ENCODE measurements around the gene STIM2. TPM values are rescaled to one million over a fixed set of nuclear protein-coding genes. Genes with fewer than 3 reads are reported as not detected.

The STIM2 gene
- total RNA-seq, 1 donor from 2014 or later: 18.4 TPM

DNA sequence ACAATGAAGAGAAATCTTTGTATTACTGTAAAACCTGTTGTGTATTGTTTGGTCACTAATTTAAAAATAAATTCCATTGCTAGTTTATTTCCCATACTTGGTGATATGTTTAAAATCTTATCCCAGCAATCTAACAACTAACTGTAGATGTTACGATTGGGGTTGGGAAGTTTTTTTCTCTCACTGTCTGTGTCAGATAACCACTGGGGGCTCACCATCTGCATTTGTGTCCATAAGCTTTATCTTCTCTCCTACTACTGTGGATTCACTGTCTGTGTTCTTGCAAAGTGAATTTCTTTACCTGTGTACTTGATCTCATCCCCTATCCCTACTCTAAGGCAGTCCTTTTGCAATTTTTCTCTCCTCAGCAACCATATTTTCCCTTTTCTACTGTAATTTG lies 81.3 kb downstream of the STIM2 start:
- no peaks in the 10 kb centered on the region for H3K36me3 ChIP-seq (ENCODE audit: insufficient read depth, low read length)
- Mint-ChIP-seq H3K27me3 (ENCODE audit: low read depth, unreplicated experiment) (no peaks in the 10 kb centered on the region), H3K36me3 (ENCODE audit: low read depth, unreplicated experiment) (no peaks in the 10 kb centered on the region), H3K9me3 (ENCODE audit: unreplicated experiment) (no peaks in the 10 kb centered on the region), H3K4me3 (ENCODE audit: unreplicated experiment) (no peak overlapping the region), H3K27ac (ENCODE audit: unreplicated experiment) (no peak overlapping the region), H3K4me1 (ENCODE audit: low read depth, unreplicated experiment) (peaks cover 2% of the 10 kb centered on the region)
- H2AFZ ChIP-seq (ENCODE audit: low read depth, low read length): no peak overlapping the region
- no peaks in the 10 kb centered on the region for H3K4me1 ChIP-seq (ENCODE audit: insufficient read depth, low read length)
- H3K27me3 ChIP-seq (ENCODE audit: insufficient read depth, low read length): no peaks in the 10 kb centered on the region
- no peak overlapping the region for H3K4me2 ChIP-seq (ENCODE audit: low read length)
- no peaks in the 10 kb centered on the region for H3K9me3 ChIP-seq (ENCODE audit: insufficient read depth, low read depth, low read length)
- TF ChIP-seq EZH2 (IDR thresholded peaks at IDR 0.05; ENCODE audit: insufficient read depth, low read length) (no peak), CTCF (IDR thresholded peaks at IDR 0.05; ENCODE audit: insufficient read depth, low read depth, low read length) (no peak)
- FAIRE-seq (no peak), DNase-seq (ENCODE audit: low read depth) (no peak)
- H3K27ac ChIP-seq (ENCODE audit: low read depth, low read length): no peak overlapping the region
- no peak overlapping the region for H3K9ac ChIP-seq (ENCODE audit: low read length)
- peaks cover 13% of the 10 kb centered on the region for H4K20me1 ChIP-seq (ENCODE audit: insufficient read depth, low read length)
- H3K79me2 ChIP-seq (ENCODE audit: insufficient read depth, low read length): peaks cover 23% of the 10 kb centered on the region
- no peak overlapping the region for H3K4me3 ChIP-seq (ENCODE audit: insufficient read depth, low read depth, low read length)

GRCh38 chr4:26942871-26943270 lies 82.2 kb downstream of the STIM2 start:
- no peak overlapping the region for H3K4me3 Mint-ChIP-seq (ENCODE audit: unreplicated experiment)
- H3K9me3 Mint-ChIP-seq (ENCODE audit: unreplicated experiment): no peaks in the 10 kb centered on the region
- no peak overlapping the region for H2AFZ ChIP-seq (ENCODE audit: low read depth, low read length)
- DNase-seq (ENCODE audit: low read depth) (no peak), FAIRE-seq (no peak)
- no peak overlapping the region for H3K27ac Mint-ChIP-seq (ENCODE audit: unreplicated experiment)
- H3K9ac ChIP-seq (ENCODE audit: low read length): no peak overlapping the region
- no peak overlapping the region for H3K27ac ChIP-seq (ENCODE audit: low read depth, low read length)
- H3K4me1 ChIP-seq (ENCODE audit: insufficient read depth, low read length): no peaks in the 10 kb centered on the region
- H3K36me3 Mint-ChIP-seq (ENCODE audit: low read depth, unreplicated experiment): no peaks in the 10 kb centered on the region
- H3K4me3 ChIP-seq (ENCODE audit: insufficient read depth, low read depth, low read length): no peak overlapping the region
- TF ChIP-seq EZH2 (IDR thresholded peaks at IDR 0.05; ENCODE audit: insufficient read depth, low read length): no peak
- TF ChIP-seq CTCF (IDR thresholded peaks at IDR 0.05; ENCODE audit: insufficient read depth, low read depth, low read length): no peak
- H3K27me3 Mint-ChIP-seq (ENCODE audit: low read depth, unreplicated experiment): no peaks in the 10 kb centered on the region
- no peaks in the 10 kb centered on the region for H3K36me3 ChIP-seq (ENCODE audit: insufficient read depth, low read length)
- no peaks in the 10 kb centered on the region for H3K9me3 ChIP-seq (ENCODE audit: insufficient read depth, low read depth, low read length)
- H3K4me2 ChIP-seq (ENCODE audit: low read length): no peak overlapping the region
- peaks cover 29% of the 10 kb centered on the region for H3K79me2 ChIP-seq (ENCODE audit: insufficient read depth, low read length)
- H3K27me3 ChIP-seq (ENCODE audit: insufficient read depth, low read length): no peaks in the 10 kb centered on the region
- H4K20me1 ChIP-seq (ENCODE audit: insufficient read depth, low read length): peaks cover 13% of the 10 kb centered on the region
- peaks cover 2% of the 10 kb centered on the region for H3K4me1 Mint-ChIP-seq (ENCODE audit: low read depth, unreplicated experiment)

DNA sequence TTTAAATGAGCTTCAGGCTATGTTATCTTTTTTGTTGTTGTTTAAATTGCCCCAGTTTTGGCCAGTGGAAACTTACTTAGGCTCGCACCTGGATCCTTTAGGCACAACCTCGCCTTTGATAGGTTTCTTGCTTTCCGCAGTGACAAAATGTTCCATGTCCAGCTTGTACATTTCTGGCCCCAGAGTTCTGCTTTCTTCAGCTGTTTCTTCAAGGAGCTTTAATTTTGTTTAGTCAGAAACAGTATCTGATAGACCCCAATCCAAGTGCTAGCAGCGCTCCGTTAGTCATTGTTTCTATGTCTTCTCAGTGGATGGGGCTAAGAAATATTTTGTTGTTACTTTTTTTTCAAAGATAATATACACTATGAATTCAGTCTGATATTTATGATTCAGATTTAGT lies 82.8 kb downstream of the STIM2 start:
- H3K4me3 Mint-ChIP-seq (ENCODE audit: unreplicated experiment): no peak overlapping the region
- Histone ChIP-seq H4K20me1 (ENCODE audit: insufficient read depth, low read length) (peaks cover 13% of the 10 kb centered on the region), H3K27me3 (ENCODE audit: insufficient read depth, low read length) (no peaks in the 10 kb centered on the region), H3K4me2 (ENCODE audit: low read length) (no peak overlapping the region), H2AFZ (ENCODE audit: low read depth, low read length) (no peak overlapping the region), H3K27ac (ENCODE audit: low read depth, low read length) (no peak overlapping the region), H3K4me3 (ENCODE audit: insufficient read depth, low read depth, low read length) (no peak overlapping the region), H3K9me3 (ENCODE audit: insufficient read depth, low read depth, low read length) (no peaks in the 10 kb centered on the region), H3K4me1 (ENCODE audit: insufficient read depth, low read length) (no peaks in the 10 kb centered on the region), H3K36me3 (ENCODE audit: insufficient read depth, low read length) (no peaks in the 10 kb centered on the region), H3K79me2 (ENCODE audit: insufficient read depth, low read length) (peaks cover 35% of the 10 kb centered on the region), H3K9ac (ENCODE audit: low read length) (no peak overlapping the region)
- H3K27me3 Mint-ChIP-seq (ENCODE audit: low read depth, unreplicated experiment): no peaks in the 10 kb centered on the region
- no peak for DNase-seq (ENCODE audit: low read depth)
- no peaks in the 10 kb centered on the region for H3K36me3 Mint-ChIP-seq (ENCODE audit: low read depth, unreplicated experiment)
- TF ChIP-seq CTCF (IDR thresholded peaks at IDR 0.05; ENCODE audit: insufficient read depth, low read depth, low read length) (no peak), EZH2 (IDR thresholded peaks at IDR 0.05; ENCODE audit: insufficient read depth, low read length) (no peak)
- FAIRE-seq: no peak
- H3K9me3 Mint-ChIP-seq (ENCODE audit: unreplicated experiment): no peaks in the 10 kb centered on the region
- H3K27ac Mint-ChIP-seq (ENCODE audit: unreplicated experiment): no peak overlapping the region
- H3K4me1 Mint-ChIP-seq (ENCODE audit: low read depth, unreplicated experiment): peaks cover 2% of the 10 kb centered on the region

All from astrocyte (in vitro differentiated cells and primary cell).